ENCODE results near the gene HOXB4. TPM values are rescaled to one million over a fixed set of nuclear protein-coding genes. Genes with fewer than 3 reads are reported as not detected.

The HOXB4 gene
- total RNA-seq, 2 experiments from 2014 or later, result 0.16 to 0.17 TPM

- Histone ChIP-seq H3K36me3 (ENCODE audit: insufficient read depth, low read length) (no peaks in the 10 kb centered on the region), H3K9me3 (ENCODE audit: control insufficient read depth in 1 of 2, insufficient read depth in 1 of 2, low read length in 2 of 2) (peaks cover 0 to 31% of the 10 kb centered on the region in 2 experiments), H3K4me3 (ENCODE audit: low read length) (no peak overlapping the region), H3K4me1 (ENCODE audit: insufficient read depth, low read length) (peaks cover 51% of the 10 kb centered on the region), H3K27ac (ENCODE audit: low read depth in 1 of 2, low read length in 2 of 2) (no peak overlapping the region), H3K27me3 (ENCODE audit: control insufficient read depth in 1 of 2, insufficient read depth in 2 of 2, low read length in 2 of 2) (peaks cover 97 to 99% of the 10 kb centered on the region in 2 experiments)
- H3K27ac Mint-ChIP-seq, result no peak overlapping the region
- ChIA-PET POLR2A (interaction anchor here (0.6 kb wide), 1 partner anchor 8 kb away, joined by 3 read pairs; no protein-coding TSS in a partner anchor), CTCF (interaction anchor here (1.0 kb wide), 1 partner anchor 249 kb away, joined by 3 read pairs; no protein-coding TSS in a partner anchor)
- ATAC-seq (ENCODE audit: poor library complexity) (no peak), DNase-seq (no peak)
- H3K4me3 Mint-ChIP-seq, result no peak overlapping the region
- intact Hi-C loops (cut with DNase I, micrococcal nuclease), result no loop called here
- no peaks in the 10 kb centered on the region for H3K9me3 Mint-ChIP-seq
- TF ChIP-seq CTCF (IDR thresholded peaks at IDR 0.05), result no peak
- peaks cover 98% of the 10 kb centered on the region for H3K27me3 Mint-ChIP-seq
- peaks cover 44% of the 10 kb centered on the region for H3K4me1 Mint-ChIP-seq (ENCODE audit: low read depth)
- H3K36me3 Mint-ChIP-seq (ENCODE audit: low read depth), result no peaks in the 10 kb centered on the region
Observed at GRCh38 chr17:48601207-48601538, 23.0 kb upstream of the HOXB4 start.

- DNase-seq (no peak), ATAC-seq (ENCODE audit: poor library complexity) (no peak)
- Histone ChIP-seq H3K27ac (ENCODE audit: low read depth in 1 of 2, low read length in 2 of 2) (no peak overlapping the region), H3K4me1 (ENCODE audit: insufficient read depth, low read length) (peaks cover 55% of the 10 kb centered on the region), H3K9me3 (ENCODE audit: control insufficient read depth in 1 of 2, insufficient read depth in 1 of 2, low read length in 2 of 2) (peaks cover 0 to 30% of the 10 kb centered on the region in 2 experiments), H3K36me3 (ENCODE audit: insufficient read depth, low read length) (no peaks in the 10 kb centered on the region), H3K4me3 (ENCODE audit: low read length) (no peak overlapping the region), H3K27me3 (ENCODE audit: control insufficient read depth in 1 of 2, insufficient read depth in 2 of 2, low read length in 2 of 2) (peaks cover 96 to 99% of the 10 kb centered on the region in 2 experiments)
- Mint-ChIP-seq H3K4me3 (no peak overlapping the region), H3K36me3 (ENCODE audit: low read depth) (no peaks in the 10 kb centered on the region), H3K9me3 (no peaks in the 10 kb centered on the region), H3K27me3 (peaks cover 100% of the 10 kb centered on the region), H3K4me1 (ENCODE audit: low read depth) (peaks cover 45% of the 10 kb centered on the region), H3K27ac (no peak overlapping the region)
- intact Hi-C loops (cut with DNase I, micrococcal nuclease), result no loop called here
- TF ChIP-seq CTCF (IDR thresholded peaks at IDR 0.05), result no peak
- POLR2A ChIA-PET, result interaction anchor here (0.6 kb wide), 1 partner anchor 9 kb away, joined by 3 read pairs; no protein-coding TSS in a partner anchor
- CTCF ChIA-PET, result interaction anchor here (1.0 kb wide), 1 partner anchor 248 kb away, joined by 3 read pairs; no protein-coding TSS in a partner anchor
Observed at GRCh38 chr17:48600244-48601098, 22.3 kb upstream of the HOXB4 start.

- Histone ChIP-seq H3K4me1 (ENCODE audit: insufficient read depth, low read length) (peaks cover 54% of the 10 kb centered on the region), H3K36me3 (ENCODE audit: insufficient read depth, low read length) (no peaks in the 10 kb centered on the region), H3K4me3 (ENCODE audit: low read length) (no peak overlapping the region), H3K27ac (ENCODE audit: low read depth in 1 of 2, low read length in 2 of 2) (no peak overlapping the region), H3K27me3 (ENCODE audit: control insufficient read depth in 1 of 2, insufficient read depth in 2 of 2, low read length in 2 of 2) (peaks cover 96 to 99% of the 10 kb centered on the region in 2 experiments), H3K9me3 (ENCODE audit: control insufficient read depth in 1 of 2, insufficient read depth in 1 of 2, low read length in 2 of 2) (peaks cover 0 to 36% of the 10 kb centered on the region in 2 experiments)
- H3K4me3 Mint-ChIP-seq, result no peak overlapping the region
- H3K27ac Mint-ChIP-seq, result no peak overlapping the region
- DNase-seq (no peak), ATAC-seq (ENCODE audit: poor library complexity) (no peak)
- CTCF ChIA-PET, result interaction anchor here (1.1 kb wide), 1 partner anchor 14 kb away, joined by 3 read pairs; no protein-coding TSS in a partner anchor
- no peak for TF ChIP-seq CTCF (IDR thresholded peaks at IDR 0.05)
- intact Hi-C loops (cut with DNase I, micrococcal nuclease), result no loop called here
- peaks cover 98% of the 10 kb centered on the region for H3K27me3 Mint-ChIP-seq
- POLR2A ChIA-PET, result no interaction called here
- H3K9me3 Mint-ChIP-seq, result no peaks in the 10 kb centered on the region
- peaks cover 37% of the 10 kb centered on the region for H3K4me1 Mint-ChIP-seq (ENCODE audit: low read depth)
- H3K36me3 Mint-ChIP-seq (ENCODE audit: low read depth), result no peaks in the 10 kb centered on the region
Observed at GRCh38 chr17:48599354-48599753, 21.2 kb upstream of the HOXB4 start.
